CD8-positive, alpha-beta memory T cell (primary cell): ENCODE results near the gene KCTD1. TPM values are rescaled to one million over a fixed set of nuclear protein-coding genes. Genes with fewer than 3 reads are reported as not detected.

Experiments used
- CTCF ChIA-PET: fragments of 350-600 bp; sonication (Branson Sonifier 250); formaldehyde crosslinking; loops from one replicate; lab custom pipeline; 2021; ENCODE audit warnings: antibody characterized with exemption; lab: Charles Lee
- POLR2A ChIA-PET: fragments of 350-600 bp; sonication (Branson Sonifier 250); formaldehyde crosslinking; loops from one replicate; lab custom pipeline; 2021; ENCODE audit warnings: antibody characterized with exemption; lab: Charles Lee
- DNase-seq, 5 donors: peaks; one replicate each; pipeline versions ENCODE4 v3.0.0 to v3.0.0-alpha.2; 2020 to 2022; ENCODE audit warnings: mixed read lengths in 1 of 5
- H3K27ac ChIP-seq: one replicate; pipeline ENCODE4 v1.7.0; 2013; ENCODE audit warnings: low read depth, mild to moderate bottlenecking, low read length, moderate library complexity
- H3K27me3 ChIP-seq: 2 replicates; pipeline ENCODE4 v1.7.0; 2013; ENCODE audit warnings: low read length, mild to moderate bottlenecking; ENCODE audit not compliant: insufficient read depth, poor library complexity, severe bottlenecking
- H3K36me3 ChIP-seq: 2 replicates; pipeline ENCODE4 v1.7.0; 2013; ENCODE audit warnings: mild to moderate bottlenecking, low read length, moderate library complexity; ENCODE audit not compliant: insufficient read depth
- H3K4me1 ChIP-seq: 2 replicates; pipeline ENCODE4 v1.7.0; 2013; ENCODE audit warnings: mild to moderate bottlenecking, low read length, moderate library complexity; ENCODE audit not compliant: insufficient read depth
- H3K4me3 ChIP-seq: 2 replicates; pipeline ENCODE4 v1.7.0; 2013; ENCODE audit warnings: mild to moderate bottlenecking, low read length
- H3K9me3 ChIP-seq: 2 replicates; pipeline ENCODE4 v1.7.0; 2013; ENCODE audit warnings: mild to moderate bottlenecking, low read length
- H3K27ac Mint-ChIP-seq, 8 donors: one replicate each; pipeline ENCODE4 v1.8.0; 2020 to 2021; ENCODE audit warnings: mixed read lengths in 8 of 8, mild to moderate bottlenecking in 6 of 8, inconsistent platforms in 3 of 8, moderate library complexity in 3 of 8
- H3K27me3 Mint-ChIP-seq, 2 donors: one replicate each; pipeline ENCODE4 v1.8.0; 2020 to 2021; ENCODE audit warnings: mixed read lengths in 2 of 2, mild to moderate bottlenecking in 1 of 2, moderate library complexity in 1 of 2
- H3K36me3 Mint-ChIP-seq, 3 donors: one replicate each; pipeline ENCODE4 v1.8.0; 2020 to 2021; ENCODE audit warnings: mixed read lengths in 3 of 3, inconsistent platforms in 1 of 3, mild to moderate bottlenecking in 1 of 3
- H3K4me1 Mint-ChIP-seq, 3 donors: one replicate each; pipeline ENCODE4 v1.8.0; 2020 to 2021; ENCODE audit warnings: mixed read lengths in 3 of 3, inconsistent platforms in 1 of 3, mild to moderate bottlenecking in 1 of 3
- H3K4me3 Mint-ChIP-seq, 7 donors: one replicate each; pipeline ENCODE4 v1.8.0; 2020 to 2021; ENCODE audit warnings: mixed read lengths in 7 of 7, mild to moderate bottlenecking in 6 of 7, moderate library complexity in 4 of 7, inconsistent platforms in 2 of 7
- H3K9me3 Mint-ChIP-seq, 5 donors: one replicate each; pipeline ENCODE4 v1.8.0; 2020 to 2022; ENCODE audit warnings: mixed read lengths in 5 of 5, mild to moderate bottlenecking in 3 of 5, moderate library complexity in 2 of 5, inconsistent platforms in 1 of 5
- polyA plus RNA-seq: library from polyadenylated mRNA; unstranded; fragments of 300-500 nt; fragmentation: Illumina TruSeq; gene quantifications from one replicate; pipeline ENCODE4 v1.2.3, GENCODE V29; 2021
- total RNA-seq, 2 experiments: library from RNA; stranded (reverse); gene quantifications; one replicate each; pipeline ENCODE4 v1.2.3, GENCODE V29; 2021

The KCTD1 gene
- total and polyA plus RNA-seq, 3 experiments from 2014 or later: 0.22 to 4.2 (median 3.5) TPM

DNA sequence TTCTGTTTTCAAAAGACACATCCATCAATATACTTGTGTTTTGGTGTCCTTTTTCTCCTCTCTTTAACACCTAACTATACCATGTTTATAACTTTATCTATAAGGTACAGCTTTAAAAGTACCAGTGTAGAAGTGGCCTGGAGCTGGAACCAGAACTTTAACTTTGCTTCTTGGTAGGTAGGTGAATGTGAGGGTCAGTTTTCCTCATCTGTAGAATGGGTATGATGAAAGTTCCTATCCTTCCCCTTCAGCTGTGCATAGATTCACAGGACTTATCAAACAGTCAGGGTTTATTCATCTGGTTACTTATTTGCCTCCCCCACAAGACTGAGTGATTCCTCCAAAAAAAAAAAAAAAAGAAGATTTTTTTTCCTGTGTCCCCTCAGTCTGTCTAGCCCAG is 12.7 kb downstream of the KCTD1 start:
- no peak for DNase-seq
- ChIA-PET POLR2A (no interaction called here), CTCF (no interaction called here)
- Histone ChIP-seq H3K4me3 (no peak overlapping the region), H3K4me1 (no peaks in the 10 kb centered on the region), H3K27ac (no peak overlapping the region), H3K36me3 (no peaks in the 10 kb centered on the region), H3K27me3 (no peaks in the 10 kb centered on the region), H3K9me3 (no peaks in the 10 kb centered on the region)
- Mint-ChIP-seq H3K4me3 (no peak overlapping the region), H3K4me1 (peaks cover 0 to 7% (median 5%) of the 10 kb centered on the region in 3 donors), H3K27me3 (no peaks in the 10 kb centered on the region), H3K27ac (peak overlapping the region in 1 of 8 donors; percentile 58), H3K36me3 (no peaks in the 10 kb centered on the region), H3K9me3 (no peaks in the 10 kb centered on the region)

- CTCF ChIA-PET: interaction anchor here (0.8 kb wide), 1 partner anchor 19 kb away, joined by 3 read pairs; no protein-coding TSS in a partner anchor
- Histone ChIP-seq H3K36me3 (no peaks in the 10 kb centered on the region), H3K4me3 (no peak overlapping the region), H3K4me1 (no peaks in the 10 kb centered on the region), H3K27ac (no peak overlapping the region), H3K9me3 (no peaks in the 10 kb centered on the region), H3K27me3 (no peaks in the 10 kb centered on the region)
- POLR2A ChIA-PET: no interaction called here
- H3K4me1 Mint-ChIP-seq: no peaks in the 10 kb centered on the region
- H3K36me3 Mint-ChIP-seq: no peaks in the 10 kb centered on the region
- H3K27me3 Mint-ChIP-seq: no peaks in the 10 kb centered on the region
- DNase-seq: no peak
- no peaks in the 10 kb centered on the region for H3K9me3 Mint-ChIP-seq
- H3K27ac Mint-ChIP-seq: no peak overlapping the region
- no peak overlapping the region for H3K4me3 Mint-ChIP-seq
Measured at GRCh38 chr18:26532367-26533340, 15.7 kb downstream of the KCTD1 start.

GRCh38 chr18:26531605-26532298 is 16.6 kb downstream of the KCTD1 start:
- H3K27ac Mint-ChIP-seq: peak overlapping the region in 1 of 8 donors; percentile 52
- no peak overlapping the region for H3K4me3 ChIP-seq

GRCh38 chr18:26526966-26527234 is 21.5 kb downstream of the KCTD1 start:
- H3K4me3 ChIP-seq: no peak overlapping the region
- no peaks in the 10 kb centered on the region for H3K36me3 ChIP-seq
- H3K4me1 ChIP-seq: no peaks in the 10 kb centered on the region
- no peaks in the 10 kb centered on the region for H3K36me3 Mint-ChIP-seq
- ChIA-PET POLR2A (no interaction called here), CTCF (no interaction called here)
- no peaks in the 10 kb centered on the region for H3K4me1 Mint-ChIP-seq
- no peaks in the 10 kb centered on the region for H3K9me3 ChIP-seq
- H3K27ac ChIP-seq: no peak overlapping the region
- no peaks in the 10 kb centered on the region for H3K27me3 Mint-ChIP-seq
- H3K27ac Mint-ChIP-seq: no peak overlapping the region
- no peaks in the 10 kb centered on the region for H3K9me3 Mint-ChIP-seq
- no peak for DNase-seq
- no peaks in the 10 kb centered on the region for H3K27me3 ChIP-seq
- H3K4me3 Mint-ChIP-seq: no peak overlapping the region

More at GRCh38 chr18:26531605-26532298, 16.6 kb downstream of the KCTD1 start:
- CTCF ChIA-PET: no interaction called here
- Mint-ChIP-seq H3K36me3 (no peaks in the 10 kb centered on the region), H3K4me1 (no peaks in the 10 kb centered on the region), H3K27me3 (no peaks in the 10 kb centered on the region), H3K9me3 (no peaks in the 10 kb centered on the region), H3K4me3 (no peak overlapping the region)
- Histone ChIP-seq H3K36me3 (no peaks in the 10 kb centered on the region), H3K27ac (no peak overlapping the region), H3K27me3 (no peaks in the 10 kb centered on the region), H3K9me3 (no peaks in the 10 kb centered on the region), H3K4me1 (no peaks in the 10 kb centered on the region)
- POLR2A ChIA-PET: no interaction called here
- no peak for DNase-seq

- H3K36me3 Mint-ChIP-seq: no peaks in the 10 kb centered on the region
- ChIA-PET POLR2A (no interaction called here), CTCF (no interaction called here)
- Histone ChIP-seq H3K4me3 (no peak overlapping the region), H3K27me3 (no peaks in the 10 kb centered on the region), H3K4me1 (no peaks in the 10 kb centered on the region), H3K9me3 (no peaks in the 10 kb centered on the region), H3K36me3 (no peaks in the 10 kb centered on the region), H3K27ac (no peak overlapping the region)
- H3K27ac Mint-ChIP-seq: no peak overlapping the region
- no peaks in the 10 kb centered on the region for H3K4me1 Mint-ChIP-seq
- no peaks in the 10 kb centered on the region for H3K27me3 Mint-ChIP-seq
- no peak for DNase-seq
- H3K4me3 Mint-ChIP-seq: peak overlapping the region in 1 of 7 donors; percentile 75
- H3K9me3 Mint-ChIP-seq: no peaks in the 10 kb centered on the region
Measured at GRCh38 chr18:26526128-26526965, 22.0 kb downstream of the KCTD1 start.

GRCh38 chr18:26524504-26525351 is 23.6 kb downstream of the KCTD1 start:
- peak overlapping the region in 1 of 8 donors; percentile 8 for H3K27ac Mint-ChIP-seq

GRCh38 chr18:26524002-26524401 is 24.4 kb downstream of the KCTD1 start:
- Histone ChIP-seq H3K27me3 (no peaks in the 10 kb centered on the region), H3K9me3 (no peaks in the 10 kb centered on the region), H3K27ac (no peak overlapping the region), H3K36me3 (no peaks in the 10 kb centered on the region), H3K4me1 (no peaks in the 10 kb centered on the region), H3K4me3 (no peak overlapping the region)
- POLR2A ChIA-PET: no interaction called here
- Mint-ChIP-seq H3K4me3 (no peak overlapping the region), H3K4me1 (no peaks in the 10 kb centered on the region), H3K36me3 (no peaks in the 10 kb centered on the region), H3K27me3 (no peaks in the 10 kb centered on the region), H3K9me3 (no peaks in the 10 kb centered on the region), H3K27ac (no peak overlapping the region)
- CTCF ChIA-PET: no interaction called here
- no peak for DNase-seq

More at GRCh38 chr18:26524504-26525351, 23.6 kb downstream of the KCTD1 start:
- H3K27me3 Mint-ChIP-seq: no peaks in the 10 kb centered on the region
- no peaks in the 10 kb centered on the region for H3K36me3 Mint-ChIP-seq
- H3K9me3 Mint-ChIP-seq: no peaks in the 10 kb centered on the region
- Histone ChIP-seq H3K27ac (no peak overlapping the region), H3K36me3 (no peaks in the 10 kb centered on the region), H3K4me3 (no peak overlapping the region), H3K4me1 (no peaks in the 10 kb centered on the region), H3K27me3 (no peaks in the 10 kb centered on the region), H3K9me3 (no peaks in the 10 kb centered on the region)
- ChIA-PET CTCF (no interaction called here), POLR2A (no interaction called here)
- no peak overlapping the region for H3K4me3 Mint-ChIP-seq
- no peak for DNase-seq
- no peaks in the 10 kb centered on the region for H3K4me1 Mint-ChIP-seq
